ENCODE measurements around the gene CFAP46.
"Not testable (repeated sequence)": the region's sequence is repeated elsewhere in the genome, so short reads cannot be mapped to it uniquely, and the experiment has no call there.

The CFAP46 gene

GRCh38 chr10:132926777-132927650, 15.4 kb downstream of the CFAP46 start:
- no peak for DNase-seq

- DNase-seq, result no peak
Measured at GRCh38 chr10:132926070-132926469, 16.3 kb downstream of the CFAP46 start.

- DNase-seq, result no peak
Measured at GRCh38 chr10:132925614-132926013, 16.8 kb downstream of the CFAP46 start.

GRCh38 chr10:132925071-132925561, 17.3 kb downstream of the CFAP46 start:
- DNase-seq, result no peak

GRCh38 chr10:132924046-132924952, 18.1 kb downstream of the CFAP46 start:
- DNase-seq, result no peak

- DNase-seq, result not testable (repeated sequence)
Measured at GRCh38 chr10:132923384-132923783, 19.0 kb downstream of the CFAP46 start.

GRCh38 chr10:132922872-132923271, 19.5 kb downstream of the CFAP46 start:
- no peak for DNase-seq

GRCh38 chr10:132921818-132922807, 20.3 kb downstream of the CFAP46 start:
- DNase-seq, result no peak

- no peak for DNase-seq
Measured at GRCh38 chr10:132921086-132921485, 21.3 kb downstream of the CFAP46 start.

GRCh38 chr10:132920101-132920925, 22.1 kb downstream of the CFAP46 start:
- no peak for DNase-seq

- no peak for DNase-seq
Measured at GRCh38 chr10:132919374-132920100, 22.8 kb downstream of the CFAP46 start.

- DNase-seq, result no peak
Measured at GRCh38 chr10:132918617-132919373, 23.6 kb downstream of the CFAP46 start.

GRCh38 chr10:132918264-132918616, 24.1 kb downstream of the CFAP46 start:
- DNase-seq, result no peak

- no peak for DNase-seq
Measured at GRCh38 chr10:132916956-132917666, 25.3 kb downstream of the CFAP46 start.

GRCh38 chr10:132916421-132916841, 25.9 kb downstream of the CFAP46 start:
- DNase-seq, result no peak

GRCh38 chr10:132915411-132915810, 27.0 kb downstream of the CFAP46 start:
- DNase-seq, result no peak

GRCh38 chr10:132914732-132915131, 27.6 kb downstream of the CFAP46 start:
- DNase-seq, result no peak

GRCh38 chr10:132913559-132914115, 28.7 kb downstream of the CFAP46 start:
- DNase-seq, result no peak

All from NCI-H82 (cell line).